GM21786 (cell line): ENCODE measurements around the gene RASSF4.
A peak's percentile ranks its signal among the peaks of the same experiment; 100 is the strongest.

Source experiments
- ATAC-seq: cut with Tn5 transposase; IDR thresholded peaks from one replicate; pipeline ENCODE4 v1.9.1; 2021; ENCODE audit not compliant: unreplicated experiment

RASSF4 gene

DNA sequence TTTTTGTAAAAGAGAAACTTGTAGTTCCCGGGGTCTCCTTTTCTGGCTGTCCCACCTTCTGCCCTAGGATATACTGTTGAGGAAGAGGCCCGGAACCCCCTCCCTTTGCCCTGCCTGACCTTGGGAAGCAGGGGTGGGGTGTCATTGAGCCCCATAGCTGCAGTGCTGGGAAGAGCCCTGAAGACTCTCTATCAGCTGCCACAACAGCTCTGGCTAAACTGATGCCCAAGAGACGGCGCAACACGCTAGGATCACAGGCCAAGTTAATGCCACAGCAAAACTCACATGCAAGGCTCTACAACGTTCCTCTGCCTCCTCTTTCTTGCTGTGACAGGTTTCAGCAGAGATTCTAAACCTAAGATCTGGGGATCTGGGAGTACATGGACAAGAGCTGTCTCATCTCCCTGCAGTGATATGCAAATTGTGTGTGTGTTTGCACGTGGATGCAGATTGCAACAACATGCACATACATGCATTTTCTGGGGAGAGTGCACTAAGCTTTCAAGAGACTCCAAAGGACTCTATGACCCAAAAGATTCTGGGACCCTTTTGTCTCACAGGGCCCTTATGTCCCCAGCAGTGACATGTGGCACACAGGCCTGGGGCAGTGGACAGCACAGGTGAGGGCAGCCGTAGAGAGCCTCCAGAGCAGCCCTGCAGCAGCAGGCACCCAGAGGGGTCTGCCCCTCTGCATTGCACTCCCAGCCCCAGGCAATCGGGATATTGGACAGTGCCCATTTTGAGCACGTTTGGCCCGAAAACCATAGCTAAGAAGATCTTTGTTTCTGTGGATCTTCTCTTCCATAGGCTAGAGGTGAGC lies 2.5 kb downstream of the RASSF4 start:
- ATAC-seq: no peak

DNA sequence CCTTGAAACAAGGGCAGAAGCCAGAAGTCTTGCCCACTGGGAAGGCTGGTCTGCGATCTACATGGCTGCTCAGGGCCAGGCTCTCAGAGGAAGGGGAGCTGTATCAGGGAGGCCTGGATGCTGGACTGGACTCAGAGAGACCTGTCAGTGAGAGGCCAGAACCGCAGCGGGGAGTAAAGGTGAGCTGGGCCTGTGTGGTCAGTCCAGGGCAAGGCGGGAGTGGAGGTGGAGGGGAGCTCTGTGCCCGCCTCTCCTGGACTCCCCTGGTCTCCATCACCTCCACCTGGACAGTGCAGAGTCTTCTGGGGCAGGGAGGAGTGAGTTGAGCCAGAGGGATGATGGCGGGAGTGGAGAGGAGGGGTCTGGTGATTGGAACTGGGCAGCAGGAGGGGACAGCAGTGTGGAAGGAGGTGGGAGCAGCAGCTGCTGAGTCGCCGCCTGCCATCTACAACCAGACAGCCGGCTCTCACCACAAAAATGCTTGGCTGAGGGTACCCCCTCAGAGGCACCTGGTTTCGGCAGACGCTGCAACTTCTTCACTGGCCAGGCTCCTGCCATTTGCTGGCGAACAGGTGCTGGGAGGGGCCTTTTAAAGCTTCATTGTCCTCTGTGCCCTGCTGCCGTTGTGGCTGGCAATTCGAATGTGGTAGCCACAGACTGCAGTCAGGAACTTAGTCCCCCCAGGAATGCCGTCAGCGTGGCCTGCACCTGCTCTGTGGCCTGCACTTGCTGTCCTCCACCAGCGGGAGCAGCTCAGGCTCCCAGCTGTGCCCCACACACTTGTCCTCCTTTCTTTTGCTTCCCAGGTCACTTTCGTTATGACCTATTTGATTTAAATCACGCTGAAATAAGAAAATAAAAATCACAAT lies 3.5 kb downstream of the RASSF4 start:
- ATAC-seq: no peak

DNA sequence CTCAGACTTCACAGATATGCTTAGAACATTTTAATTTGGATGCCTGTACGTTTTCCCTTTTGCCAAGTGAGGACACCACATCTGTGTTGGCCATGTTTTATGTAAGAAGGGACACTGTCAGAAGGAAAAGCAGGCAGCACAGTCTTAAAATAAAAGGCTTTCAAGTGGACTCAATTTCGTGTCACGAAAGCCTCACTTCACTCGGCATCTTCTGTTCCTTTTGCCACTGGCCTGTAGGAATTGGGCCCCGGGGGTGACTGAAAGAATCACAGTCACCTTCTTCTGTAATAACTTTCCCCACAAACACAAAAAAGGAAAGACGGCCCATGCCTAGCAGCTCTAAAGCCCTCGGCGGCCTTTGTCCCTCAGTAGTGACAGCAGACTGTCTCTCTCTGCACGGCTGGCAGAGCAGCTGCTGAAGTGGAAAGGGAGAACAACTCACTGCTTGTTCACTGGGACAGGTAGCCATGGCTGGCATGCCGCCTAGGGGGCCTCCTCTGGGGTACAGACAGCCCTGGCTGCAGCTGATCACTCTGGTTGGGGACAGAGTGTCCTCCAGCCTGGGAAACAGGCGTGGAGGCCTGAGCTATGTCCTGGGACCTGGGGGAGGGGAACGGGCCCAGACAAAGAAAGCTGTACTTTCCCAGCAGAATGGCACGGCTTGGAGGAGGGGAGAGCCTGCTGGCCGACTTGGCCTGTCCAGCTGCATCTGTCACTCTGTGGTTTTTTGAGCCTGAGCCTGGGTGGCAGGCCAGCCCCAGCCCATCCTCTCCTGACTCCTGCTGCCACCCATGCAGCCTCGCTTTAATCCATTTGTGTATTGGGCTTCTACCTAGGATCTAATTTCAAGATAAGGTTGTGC lies 4.4 kb downstream of the RASSF4 start:
- ATAC-seq: no peak

DNA sequence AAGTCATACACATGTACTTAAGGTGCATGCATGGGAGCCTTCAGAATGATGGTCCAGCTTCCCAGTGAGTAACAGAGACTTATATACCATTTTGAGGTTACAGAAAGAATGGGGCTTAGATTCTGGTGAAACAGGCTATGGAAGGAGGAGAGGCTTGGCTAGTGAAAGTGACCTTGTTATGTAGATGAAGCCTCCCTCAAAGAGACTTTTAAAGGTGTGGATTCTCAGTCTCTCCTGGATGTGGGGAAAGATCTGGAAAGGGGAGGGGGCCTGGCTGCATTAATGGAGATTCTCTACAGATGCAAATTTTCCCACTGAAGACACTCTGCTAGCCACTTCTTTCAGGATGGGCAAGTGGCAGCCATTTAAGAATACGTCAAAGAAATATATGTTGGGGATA lies 5.5 kb downstream of the RASSF4 start:
- no peak for ATAC-seq

DNA sequence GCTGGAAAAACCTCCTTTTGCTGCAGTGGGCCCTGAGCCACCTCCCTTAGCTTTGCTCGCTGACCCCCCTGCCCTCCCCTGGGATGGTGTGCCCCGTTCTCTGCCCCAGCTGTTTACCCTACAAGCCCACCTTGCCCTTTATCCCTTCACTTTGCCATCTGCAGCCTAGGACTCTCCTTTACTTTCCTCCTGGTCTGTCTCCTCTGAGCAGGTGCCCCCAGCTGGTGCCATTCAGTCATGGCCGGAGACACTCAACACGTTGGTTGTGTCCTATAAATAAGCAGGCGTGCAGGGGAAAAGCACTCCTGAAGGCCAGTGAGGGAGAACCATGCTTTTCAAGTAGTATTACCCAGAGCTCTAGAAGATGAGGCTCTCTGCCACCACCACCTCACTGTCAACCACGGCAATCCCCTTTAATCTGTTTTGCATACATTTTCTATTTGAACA lies 6.1 kb downstream of the RASSF4 start:
- peak; percentile 33 for ATAC-seq

DNA sequence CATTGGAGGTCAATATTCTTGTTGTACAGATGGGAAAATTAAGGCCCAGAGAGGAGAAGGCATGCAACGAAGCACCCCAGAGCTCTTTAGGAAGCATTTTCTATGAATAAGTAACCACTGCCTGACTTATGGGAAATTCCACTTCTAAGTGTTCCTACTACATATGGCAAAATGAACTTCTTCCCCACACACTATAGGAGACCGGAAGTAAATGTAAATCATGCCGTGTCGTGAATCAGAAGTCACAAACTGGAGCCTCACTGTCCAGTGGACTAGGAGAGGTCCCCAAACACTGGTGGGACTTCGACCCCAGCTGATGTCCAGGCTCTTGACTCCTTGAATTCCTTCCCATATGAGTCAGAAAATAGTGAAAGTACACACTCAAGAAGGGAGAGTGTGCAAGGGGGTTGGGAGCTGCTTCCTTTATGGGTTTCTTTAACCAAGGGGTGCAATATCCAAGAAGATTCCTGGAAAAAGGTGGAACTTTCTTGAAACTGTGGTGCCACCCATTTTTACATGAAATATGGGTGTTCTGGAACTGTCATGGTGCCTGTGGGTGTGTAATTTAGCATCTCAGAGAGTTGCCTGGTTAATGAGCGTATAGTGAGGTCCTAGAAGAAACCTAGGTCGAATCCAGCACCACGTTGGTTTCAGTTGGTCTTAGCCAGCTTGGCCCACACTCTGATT lies 6.7 kb downstream of the RASSF4 start:
- ATAC-seq: peak; percentile 18

DNA sequence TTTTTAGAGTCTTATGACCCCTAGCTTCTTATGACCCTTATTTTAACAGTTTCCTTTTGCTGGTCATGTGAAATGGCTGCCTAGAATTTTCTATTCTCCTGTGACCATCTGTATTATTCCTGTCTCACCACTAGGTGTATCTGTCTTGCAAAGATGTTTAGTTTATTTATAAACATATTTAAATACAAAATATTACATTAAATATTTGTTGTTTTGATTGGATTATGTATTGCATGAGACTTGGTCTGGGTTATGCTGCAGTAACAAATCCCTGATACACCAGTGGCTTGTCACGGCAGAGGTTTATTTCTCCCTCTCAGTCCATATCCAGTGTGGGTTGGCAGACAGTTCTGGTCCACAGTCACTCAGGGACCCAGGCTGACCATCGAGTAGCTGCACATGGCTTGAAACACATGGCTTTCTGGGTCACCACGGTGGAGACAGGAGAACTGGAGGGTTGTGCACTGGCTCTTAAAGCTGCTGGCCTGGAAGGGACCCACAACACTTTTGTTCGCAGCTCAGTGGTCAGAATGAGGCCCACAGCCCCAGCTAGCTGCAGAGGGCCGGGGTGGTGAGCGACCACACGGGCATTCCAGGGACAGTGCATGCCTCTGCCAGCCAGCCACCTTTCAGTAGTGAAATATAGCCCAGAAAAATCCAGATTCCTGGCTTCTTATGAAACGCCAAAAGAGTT lies 7.4 kb downstream of the RASSF4 start:
- ATAC-seq: no peak

DNA sequence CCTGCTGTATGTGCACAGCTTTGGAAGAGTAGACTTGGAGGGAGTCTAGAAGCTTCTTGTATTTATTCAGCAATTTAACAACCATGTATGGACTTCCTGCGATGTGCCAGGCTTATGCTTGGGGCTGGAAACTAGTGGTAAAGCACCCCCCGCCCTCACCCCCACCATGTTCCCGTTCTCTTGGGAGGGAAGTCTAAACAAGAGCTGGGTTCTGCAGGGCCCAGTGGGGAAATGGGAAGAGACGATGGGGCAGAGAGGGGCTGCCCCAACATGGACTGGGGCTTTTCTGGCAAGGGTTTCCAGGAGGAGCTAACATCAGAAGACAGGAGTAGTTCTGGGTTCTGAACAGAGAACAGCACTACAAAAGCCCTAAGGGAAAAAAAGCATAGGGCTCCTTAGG lies 8.0 kb downstream of the RASSF4 start:
- no peak for ATAC-seq

DNA sequence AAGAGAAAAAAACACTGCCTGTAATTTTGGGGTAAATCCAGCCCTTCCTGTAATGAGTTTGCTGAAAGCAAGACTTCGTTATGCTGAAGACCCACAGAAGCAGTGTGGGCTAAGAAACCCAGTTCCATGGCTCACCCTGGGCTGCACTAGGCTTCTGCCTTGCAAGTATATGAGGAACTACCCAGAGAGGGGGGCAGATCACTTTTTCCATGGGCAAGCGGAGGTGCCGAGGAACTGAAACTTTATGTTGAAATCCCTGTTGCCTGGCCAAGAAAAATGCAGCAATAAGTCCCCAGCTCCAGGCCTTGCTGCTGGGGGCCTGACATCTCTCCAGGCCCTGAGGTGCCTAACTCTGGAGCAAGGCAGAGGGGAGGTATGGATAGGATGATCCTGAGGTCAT lies 8.5 kb downstream of the RASSF4 start:
- ATAC-seq: no peak

DNA sequence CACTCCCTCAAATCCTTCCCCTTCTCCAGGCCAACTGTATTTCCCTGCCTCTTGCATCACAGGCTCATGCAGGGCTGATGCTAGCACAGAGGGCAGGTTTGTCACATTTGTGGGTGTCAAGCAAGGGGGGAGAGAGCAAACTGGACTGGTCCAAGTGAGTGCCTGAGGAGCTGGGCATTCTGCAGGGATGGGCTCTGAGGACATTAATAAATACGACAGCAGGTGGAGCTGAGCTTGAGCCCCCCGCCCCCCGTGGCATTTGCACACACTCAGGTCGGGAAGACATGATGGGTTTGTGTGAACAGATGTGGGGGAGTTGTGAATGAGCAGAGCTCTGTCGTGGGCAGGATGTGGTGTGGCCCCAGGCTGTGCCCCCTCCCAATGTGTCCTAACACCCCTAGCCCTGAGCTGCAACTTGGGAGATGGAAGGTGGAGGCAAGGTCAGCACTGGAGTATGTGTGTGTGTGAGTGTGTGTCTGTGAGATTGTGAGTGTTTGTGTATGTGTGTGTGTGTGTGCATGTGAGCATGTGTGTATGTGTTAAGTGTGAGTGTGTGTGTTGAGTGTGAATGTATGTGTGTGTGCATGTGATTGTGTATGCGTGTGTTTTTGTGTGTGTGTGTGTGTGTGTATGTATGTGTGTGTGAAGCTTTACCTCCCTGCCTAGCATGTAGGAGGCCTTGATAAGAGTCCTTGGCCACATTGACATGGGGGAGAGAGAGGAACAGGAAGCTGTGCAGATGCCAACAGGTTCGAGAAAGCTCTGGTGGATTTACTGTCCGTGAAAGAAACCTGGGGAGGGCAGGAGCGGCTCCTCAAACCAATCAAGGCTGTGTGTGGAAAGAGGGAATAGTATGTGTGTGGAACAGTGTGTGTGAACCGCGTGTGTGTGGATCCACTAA lies 9.1 kb downstream of the RASSF4 start:
- no peak for ATAC-seq

DNA sequence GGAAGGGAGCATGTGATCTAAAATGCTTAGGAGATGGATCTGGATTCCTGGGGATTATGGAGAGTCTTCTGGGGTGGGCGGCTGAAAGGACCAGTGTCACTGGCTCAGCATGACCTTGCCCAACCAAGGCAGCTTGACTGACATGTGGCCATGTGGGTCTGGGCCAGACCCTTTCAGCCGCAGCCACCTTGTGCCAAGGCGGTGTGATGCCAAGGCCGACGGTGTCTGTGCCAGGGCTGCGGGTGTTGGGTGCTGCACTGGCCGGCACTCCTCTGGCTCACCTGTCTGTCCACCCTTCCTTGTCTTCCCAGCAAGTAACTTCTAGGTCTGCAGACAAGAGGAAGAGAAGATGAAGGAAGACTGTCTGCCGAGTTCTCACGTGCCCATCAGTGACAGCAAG lies 10.3 kb downstream of the RASSF4 start:
- no peak for ATAC-seq

DNA sequence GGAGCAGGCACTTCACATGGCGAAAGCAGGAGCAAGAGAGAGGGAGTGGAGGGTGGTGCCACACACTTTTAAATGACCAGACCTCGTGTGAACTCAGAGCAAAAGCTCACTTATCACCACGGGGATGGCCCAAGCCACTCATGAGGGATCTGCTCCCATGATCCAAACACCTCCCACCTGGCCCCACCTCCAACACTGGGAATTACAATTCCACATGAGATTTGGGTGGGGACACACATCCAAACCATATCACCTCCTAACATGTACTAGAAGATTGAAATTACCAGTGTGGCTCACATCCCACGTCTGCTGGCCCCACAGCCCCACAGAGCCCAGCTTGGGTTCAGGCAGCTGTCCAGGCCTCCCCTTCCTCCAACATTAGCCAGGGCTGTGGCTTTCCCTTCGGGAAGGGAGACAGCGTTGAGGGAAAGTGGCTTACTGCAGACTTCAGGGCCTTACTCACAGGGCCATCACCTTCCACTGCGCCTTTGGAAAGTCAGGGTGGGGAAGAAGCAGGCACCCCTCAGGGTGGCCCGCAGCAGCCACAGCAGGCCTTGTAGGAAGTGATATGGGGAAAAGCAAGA lies 11.3 kb downstream of the RASSF4 start:
- no peak for ATAC-seq

DNA sequence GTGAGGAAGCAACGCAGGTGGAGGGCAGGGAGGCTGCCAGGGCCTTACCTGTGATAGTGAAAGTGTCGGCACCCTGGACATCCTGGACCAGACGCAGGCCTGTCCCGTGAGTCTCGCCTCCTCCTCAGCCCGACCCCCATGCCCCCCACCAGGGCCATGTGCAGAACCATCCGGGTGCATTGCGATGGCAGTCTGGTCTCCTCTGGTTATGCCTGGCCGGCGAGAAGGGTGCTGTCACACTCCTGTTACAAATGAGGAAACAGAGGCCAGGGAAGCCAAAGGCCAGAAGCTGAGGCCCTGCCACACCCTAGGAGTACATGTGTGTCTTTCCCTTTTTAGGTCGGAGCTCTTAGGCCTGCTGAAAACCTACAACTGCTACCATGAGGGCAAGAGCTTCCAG lies 11.8 kb downstream of the RASSF4 start:
- no peak for ATAC-seq

DNA sequence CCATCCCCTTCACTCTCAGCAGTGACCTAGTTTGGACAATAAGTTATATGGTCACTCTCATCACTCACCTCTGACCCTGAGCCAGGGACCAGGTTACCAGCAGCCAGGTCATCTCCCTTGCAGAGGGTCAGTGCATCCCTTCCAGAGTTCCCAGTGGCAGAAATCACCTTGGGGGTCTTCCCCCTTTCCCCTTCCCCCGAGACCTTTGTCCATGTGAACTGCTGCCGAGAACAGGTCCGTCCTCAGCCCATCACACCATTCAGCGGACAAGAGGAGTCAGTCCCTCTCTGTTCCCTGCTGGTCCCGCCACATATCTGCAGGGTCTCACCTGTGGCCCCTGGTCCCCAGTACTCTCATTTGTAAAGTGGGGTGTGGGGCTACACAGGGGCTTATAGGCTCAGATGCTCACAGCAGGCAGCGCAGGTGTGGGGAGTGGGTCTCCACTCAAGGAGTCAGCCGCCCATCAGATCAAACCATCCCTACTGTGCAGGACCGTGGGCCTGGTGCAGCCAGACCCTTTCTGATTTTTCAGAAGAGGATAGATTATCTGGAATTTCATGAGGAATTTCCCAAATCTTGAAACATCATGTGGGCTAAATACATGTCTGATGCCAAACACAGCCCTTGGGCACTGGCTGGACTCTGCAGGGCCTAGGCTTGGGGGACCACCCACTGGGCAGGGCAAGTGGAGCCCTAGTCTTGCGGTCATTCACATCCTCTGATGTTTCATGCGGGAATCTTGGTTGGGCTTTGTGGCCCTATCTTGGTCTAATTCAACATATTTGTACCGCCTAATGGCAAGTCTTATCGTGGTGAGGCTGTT lies 12.5 kb downstream of the RASSF4 start:
- ATAC-seq: no peak

DNA sequence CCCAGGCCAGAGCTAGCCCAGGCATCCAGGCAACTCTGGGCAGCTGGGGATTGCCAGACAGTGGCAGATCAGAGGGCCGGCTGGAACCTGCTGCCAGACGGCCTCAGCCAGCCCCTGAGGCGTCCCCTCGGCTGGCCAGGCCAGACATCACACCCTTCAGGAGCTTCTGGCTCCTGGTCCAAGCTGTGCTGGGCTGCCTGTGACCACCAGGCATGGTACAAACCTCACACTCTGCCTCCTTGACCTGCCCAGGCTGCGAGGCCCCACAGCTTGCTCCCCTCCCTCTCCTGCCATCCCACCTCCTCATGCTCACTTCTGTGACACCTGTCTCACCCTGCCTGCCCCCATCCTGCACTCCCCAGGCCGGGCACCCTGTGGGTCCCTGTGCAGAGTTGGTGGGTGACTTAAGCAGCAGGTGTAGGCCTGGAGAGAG lies 13.3 kb downstream of the RASSF4 start:
- ATAC-seq: no peak

DNA sequence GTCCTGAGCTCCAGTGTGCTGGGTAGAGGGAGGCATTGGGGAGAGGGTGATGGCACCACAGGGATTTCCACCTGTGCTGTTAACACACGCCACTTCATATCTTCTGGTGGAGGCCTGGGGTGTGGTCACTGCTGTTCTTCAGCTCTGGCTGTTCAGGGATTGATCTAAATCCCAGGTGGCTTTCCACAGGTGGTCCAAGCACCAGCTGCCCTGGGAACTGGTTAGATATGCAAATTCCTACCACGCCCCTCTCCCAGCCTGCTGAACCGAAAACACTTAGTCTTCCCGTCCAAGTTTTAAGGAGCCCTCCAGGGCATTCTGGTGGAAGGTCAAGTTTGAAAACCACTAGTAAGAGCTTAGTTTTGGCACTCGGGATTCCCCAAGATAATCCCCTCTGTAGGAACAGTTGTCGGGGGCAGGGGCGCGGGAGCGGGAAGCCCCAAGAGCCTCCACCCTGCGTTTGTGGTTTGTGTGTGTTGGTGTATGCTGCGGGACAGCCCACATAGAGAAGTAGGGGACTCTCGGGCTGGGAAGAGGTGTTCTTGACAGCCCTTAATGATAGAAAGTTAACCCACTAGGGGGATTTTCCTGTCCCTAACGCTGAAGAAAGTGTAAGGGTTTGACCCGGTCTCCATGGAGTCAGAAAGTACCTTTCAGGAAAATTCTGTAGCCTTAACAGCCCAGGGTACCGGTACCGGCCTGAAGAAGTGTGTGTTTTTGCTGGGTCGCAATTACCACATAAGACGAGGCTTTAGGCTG lies 13.9 kb downstream of the RASSF4 start:
- ATAC-seq: no peak

DNA sequence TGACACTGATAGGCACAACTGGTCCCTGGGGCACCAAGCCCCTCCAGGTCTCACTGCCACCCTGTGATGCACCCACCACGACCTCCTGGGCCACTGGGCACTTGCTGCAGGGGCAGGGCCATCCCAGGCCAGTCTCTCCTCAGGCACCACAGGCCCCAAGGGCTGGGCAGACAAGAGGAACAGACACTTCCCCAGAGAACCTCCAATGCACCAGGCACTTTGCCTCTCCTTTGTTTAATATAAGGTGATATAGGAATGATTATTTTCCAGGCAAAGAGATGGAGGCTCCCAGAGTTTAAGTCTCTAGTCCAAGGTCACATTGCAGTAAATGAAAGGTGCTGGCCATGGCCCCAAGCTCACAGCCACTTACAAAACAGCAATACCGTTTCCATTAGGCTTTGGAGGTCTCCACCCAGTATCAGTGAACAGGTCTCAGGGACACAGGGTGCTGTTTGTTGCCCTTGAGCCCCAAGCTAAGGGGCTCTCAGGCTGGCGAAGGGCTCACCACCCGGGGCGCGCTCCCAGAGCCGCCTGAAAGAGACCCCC lies 14.6 kb downstream of the RASSF4 start:
- ATAC-seq: no peak
